Adrenal gland (tissue), 12 donors: ENCODE data around the gene CD80. TPM values are rescaled to one million over a fixed set of nuclear protein-coding genes. Genes with fewer than 3 reads are reported as not detected.

Source experiments
- DNase-seq, 7 donors: peaks; one replicate each; pipeline ENCODE4 v3.0.0-alpha.2; 2019 to 2020
- H3K27ac ChIP-seq, 5 donors: fragments of 200-600 bp; sonication (generic) in 4 of 5; 1 replicate in 3 of 5; 2 replicates in 2 of 5; pipeline versions ENCODE4 v1.5.1 to v1.8.0; 2016 to 2020; ENCODE audit warnings: mild to moderate bottlenecking in 1 of 5
- H3K27me3 ChIP-seq: fragments of 200-600 bp; 2 replicates; pipeline ENCODE4 v1.8.0; 2021
- H3K36me3 ChIP-seq, 2 donors: fragments of 200-600 bp; replicated peaks in 1 of 2; 1 replicate in 1 of 2; 2 replicates in 1 of 2; pipeline versions ENCODE4 v1.5.1 to v1.8.0; 2018 to 2022
- H3K4me1 ChIP-seq, 2 donors: fragments of 200-600 bp; replicated peaks in 1 of 2; 1 replicate in 1 of 2; 2 replicates in 1 of 2; pipeline versions ENCODE4 v1.5.1 to v1.8.0; 2018 to 2021
- H3K4me3 ChIP-seq, 4 donors: fragments of 200-600 bp; sonication (generic) in 3 of 4; one replicate each; pipeline ENCODE4 v1.5.1; 2016 to 2018
- H3K9me3 ChIP-seq, 3 donors: fragments of 200-600 bp; sonication (generic) in 1 of 3; replicated peaks in 1 of 3; 1 replicate in 2 of 3; 2 replicates in 1 of 3; pipeline versions ENCODE4 v1.5.1 to v1.8.0; 2016 to 2021
- POLR2A ChIP-seq, 2 donors: fragments of 450-650 bp; IDR thresholded peaks; one replicate each; pipeline ENCODE4 v1.6.1; 2017; ENCODE audit warnings: antibody characterized with exemption in 2 of 2, mild to moderate bottlenecking in 2 of 2, moderate library complexity in 1 of 2
- WGBS, 4 donors: extraction: QIAGEN DNeasy Blood & Tissue Kit in 2 of 4; methylation state at CpG; one replicate each; pipeline versions ENCODE4 v1.1.5 to v1.1.7; 2013 to 2017; 5-methylcytosine and 5-hydroxymethylcytosine counted together
- intact Hi-C, 2 donors: fragments of 100-400 bp; cut with DNase I; formaldehyde crosslinking; loops; one replicate each; pipeline versions ENCODE4 v1.14.1 to v1.15.0; 2022 to 2023
- polyA plus RNA-seq, 3 donors: library from polyadenylated mRNA; stranded (reverse); fragments of 200-250 nt in 2 of 3; fragments of 350-450 nt in 1 of 3; fragmentation: Illumina TruSeq in 1 of 3; extraction: RNeasy Lipid Tissue Mini Kit (QIAGEN cat#74804) in 1 of 3; gene quantifications; one replicate each; pipeline ENCODE4 v1.2.3, GENCODE V29; 2013 to 2014
- total RNA-seq, 9 donors: library from RNA; depleted of rRNA in 4 of 9; stranded (reverse); fragments of >200 nt in 4 of 9; fragments of 120-200 nt in 1 of 9; fragmentation: NEBNext Ultra II Directional in 1 of 9; extraction: Animal tissue kit (Norgen Biotek cat#: 25700) in 1 of 9; gene quantifications; one replicate each; pipeline versions ENCODE4 v1.1.0 to v1.2.4, GENCODE V29; 2013 to 2023
- TF ChIP-seq, protein P1 (sequence below), 6 experiments: fragments of 450-650 bp in 4 of 6; fragments of 200-600 bp in 2 of 6; sonication (generic) in 1 of 6; IDR thresholded peaks; 1 replicate in 5 of 6; 2 replicates in 1 of 6; pipeline versions ENCODE4 v1.5.1 to v1.8.0; 2016 to 2021; ENCODE audit warnings: antibody characterized with exemption in 6 of 6, mild to moderate bottlenecking in 2 of 6, moderate library complexity in 1 of 6
- donor health status: healthy with polysubstance abuse.
- donor health status: Bipolar disorder and iron deficiency.
- donor health status: DM: yes; HTN: yes; CAD: no.
- donor health status: DM: no; HTN: no; CAD: no.
- donor health status: DM: no; HTN: no; CAD: no.
- donor health status: DM: yes; HTN: yes; CAD: no.

Gene CD80
- total and polyA plus RNA-seq, 12 donors = 0.07 to 2.0 (median 0.55) TPM; not detected in 1

DNA sequence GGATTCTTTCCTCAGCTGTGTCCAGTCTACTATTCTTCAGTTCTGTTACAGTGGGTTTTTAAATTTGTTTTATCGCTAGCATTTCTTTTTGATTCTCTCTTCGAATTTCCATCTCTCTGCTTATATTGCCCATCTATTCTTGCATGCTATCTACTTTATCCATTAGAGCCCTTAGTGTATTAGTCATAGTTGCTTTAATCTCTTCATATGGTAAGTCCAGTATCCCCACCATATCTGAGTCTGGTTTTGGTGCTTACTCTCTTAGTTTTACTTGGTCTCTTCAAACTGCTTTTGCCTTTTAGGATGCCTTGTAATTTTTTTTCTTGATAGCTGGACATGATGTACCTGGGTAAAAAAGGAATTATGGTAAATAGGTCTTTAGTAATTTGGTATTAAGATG lies 52.0 kb downstream of the CD80 start:
- no peaks in the 10 kb centered on the region for H3K9me3 ChIP-seq
- H3K27me3 ChIP-seq = no peaks in the 10 kb centered on the region
- peaks cover 0 to 5% of the 10 kb centered on the region in 2 donors for H3K4me1 ChIP-seq
- intact Hi-C loops = no loop called here
- no peak for DNase-seq
- 94 to 98% (median 96%) methylated on average over 2 of the region's 2 CpGs for WGBS, 4 donors
- no peak overlapping the region for H3K4me3 ChIP-seq
- H3K27ac ChIP-seq = no peak overlapping the region
- peaks cover 0 to 24% of the 10 kb centered on the region in 2 donors for H3K36me3 ChIP-seq
- TF ChIP-seq, protein P1, sequence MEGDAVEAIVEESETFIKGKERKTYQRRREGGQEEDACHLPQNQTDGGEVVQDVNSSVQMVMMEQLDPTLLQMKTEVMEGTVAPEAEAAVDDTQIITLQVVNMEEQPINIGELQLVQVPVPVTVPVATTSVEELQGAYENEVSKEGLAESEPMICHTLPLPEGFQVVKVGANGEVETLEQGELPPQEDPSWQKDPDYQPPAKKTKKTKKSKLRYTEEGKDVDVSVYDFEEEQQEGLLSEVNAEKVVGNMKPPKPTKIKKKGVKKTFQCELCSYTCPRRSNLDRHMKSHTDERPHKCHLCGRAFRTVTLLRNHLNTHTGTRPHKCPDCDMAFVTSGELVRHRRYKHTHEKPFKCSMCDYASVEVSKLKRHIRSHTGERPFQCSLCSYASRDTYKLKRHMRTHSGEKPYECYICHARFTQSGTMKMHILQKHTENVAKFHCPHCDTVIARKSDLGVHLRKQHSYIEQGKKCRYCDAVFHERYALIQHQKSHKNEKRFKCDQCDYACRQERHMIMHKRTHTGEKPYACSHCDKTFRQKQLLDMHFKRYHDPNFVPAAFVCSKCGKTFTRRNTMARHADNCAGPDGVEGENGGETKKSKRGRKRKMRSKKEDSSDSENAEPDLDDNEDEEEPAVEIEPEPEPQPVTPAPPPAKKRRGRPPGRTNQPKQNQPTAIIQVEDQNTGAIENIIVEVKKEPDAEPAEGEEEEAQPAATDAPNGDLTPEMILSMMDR (IDR thresholded peaks at IDR 0.05) = no peak
- no peak for TF ChIP-seq POLR2A (IDR thresholded peaks at IDR 0.05)

DNA sequence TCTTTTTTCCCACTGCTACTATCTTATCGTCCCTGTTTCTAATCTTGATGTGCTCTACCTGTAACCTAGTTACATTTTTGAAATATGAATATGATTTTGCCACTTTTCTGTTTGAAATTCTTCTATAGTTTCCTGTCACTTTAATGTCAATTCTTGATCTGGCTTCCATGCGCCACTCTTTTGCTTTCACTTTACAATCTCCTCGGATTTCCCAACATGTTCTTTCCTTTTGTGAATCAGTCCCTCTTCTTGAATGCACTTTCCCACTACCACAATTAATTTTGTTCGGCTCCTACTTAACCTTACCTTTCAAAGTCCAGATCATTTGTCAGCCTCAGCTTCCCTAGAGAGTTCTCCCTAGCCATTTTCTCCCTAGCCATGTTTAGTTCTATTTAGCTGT lies 52.8 kb downstream of the CD80 start:
- no peak for TF ChIP-seq POLR2A (IDR thresholded peaks at IDR 0.05)
- H3K9me3 ChIP-seq = no peaks in the 10 kb centered on the region
- H3K4me3 ChIP-seq = peak overlapping the region in 1 of 4 donors; percentile 18
- H3K4me1 ChIP-seq = peaks cover 0 to 5% of the 10 kb centered on the region in 2 donors
- 32 to 44% (median 40%) methylated on average over 4 of the region's 4 CpGs for WGBS, 4 donors
- intact Hi-C loops = no loop called here
- DNase-seq = no peak
- H3K27me3 ChIP-seq = no peaks in the 10 kb centered on the region
- no peak overlapping the region for H3K27ac ChIP-seq
- H3K36me3 ChIP-seq = peaks cover 0 to 24% of the 10 kb centered on the region in 2 donors

DNA sequence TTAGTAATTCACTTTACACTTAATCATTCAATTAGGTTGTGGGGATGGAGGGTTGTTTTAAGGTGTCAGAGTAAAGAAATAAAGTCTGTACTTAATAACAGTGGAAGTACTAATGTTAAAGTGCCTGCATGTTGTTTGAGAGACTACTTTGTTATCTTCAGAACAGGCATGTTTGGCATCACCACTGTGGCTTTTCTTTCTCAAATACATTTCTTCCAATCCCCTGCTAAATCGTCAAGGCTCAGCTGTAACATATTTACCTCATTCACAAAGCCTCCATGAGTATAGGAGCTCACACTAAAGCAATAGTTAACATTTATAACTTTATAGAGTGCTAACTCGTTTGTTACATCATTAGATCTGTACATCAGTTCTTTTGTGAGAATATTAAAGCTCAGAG lies 58.5 kb downstream of the CD80 start:
- Histone ChIP-seq H3K27ac (no peak overlapping the region), H3K9me3 (no peaks in the 10 kb centered on the region), H3K27me3 (no peaks in the 10 kb centered on the region), H3K4me1 (peaks cover 16 to 31% of the 10 kb centered on the region in 2 donors), H3K36me3 (peaks cover 0 to 8% of the 10 kb centered on the region in 2 donors), H3K4me3 (no peak overlapping the region)
- TF ChIP-seq, protein P1 (IDR thresholded peaks at IDR 0.05) = no peak
- no peak for TF ChIP-seq POLR2A (IDR thresholded peaks at IDR 0.05)
- WGBS, 4 donors = 55 to 67% (median 57%) methylated on average over 2 of the region's 2 CpGs
- no peak for DNase-seq
- intact Hi-C loops = no loop called here

DNA sequence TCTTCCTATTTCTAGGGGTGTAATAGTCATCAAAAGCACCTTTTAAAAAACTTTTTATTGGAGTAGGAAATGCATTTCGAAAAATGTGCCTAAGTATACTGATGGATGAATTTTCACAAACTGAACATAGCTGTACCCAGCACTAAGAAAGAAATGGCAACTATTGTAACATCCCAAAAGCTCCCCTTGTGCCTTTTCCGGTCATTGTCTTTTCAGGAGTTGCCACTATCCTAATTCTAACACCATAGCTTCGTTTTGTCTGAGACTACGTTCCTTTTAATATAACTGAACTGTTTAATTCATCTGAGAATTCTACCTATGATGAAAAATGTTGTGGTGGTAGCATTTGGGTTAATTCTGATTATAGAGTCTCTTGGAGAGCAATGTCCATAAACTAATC lies 59.1 kb downstream of the CD80 start:
- TF ChIP-seq POLR2A (IDR thresholded peaks at IDR 0.05) = no peak
- TF ChIP-seq, protein P1 (IDR thresholded peaks at IDR 0.05) = no peak
- Histone ChIP-seq H3K27ac (peak overlapping the region in 1 of 5 donors; percentile 22), H3K27me3 (no peaks in the 10 kb centered on the region), H3K4me3 (peak overlapping the region in 1 of 4 donors; percentile 12), H3K36me3 (peaks cover 0 to 8% of the 10 kb centered on the region in 2 donors), H3K9me3 (no peaks in the 10 kb centered on the region), H3K4me1 (peaks cover 16 to 31% of the 10 kb centered on the region in 2 donors)
- intact Hi-C loops = no loop called here
- 75 to 88% (median 85%) methylated on average over 4 of the region's 4 CpGs for WGBS, 4 donors
- no peak for DNase-seq
